ENCODE results near the gene LHFPL2.

- TF ChIP-seq GATA3 (IDR thresholded peaks at IDR 0.05; ENCODE audit: low read depth, low read length) (no peak), GATA2 (IDR thresholded peaks at IDR 0.05; ENCODE audit: low read depth, low read length) (no peak)
These were observed 176.0 kb downstream of the LHFPL2 start for GRCh38 chr5:78472469-78473106.

All from SH-SY5Y (cell line).